Measurements from ENCODE around the gene EDC3.

Gene EDC3

DNA sequence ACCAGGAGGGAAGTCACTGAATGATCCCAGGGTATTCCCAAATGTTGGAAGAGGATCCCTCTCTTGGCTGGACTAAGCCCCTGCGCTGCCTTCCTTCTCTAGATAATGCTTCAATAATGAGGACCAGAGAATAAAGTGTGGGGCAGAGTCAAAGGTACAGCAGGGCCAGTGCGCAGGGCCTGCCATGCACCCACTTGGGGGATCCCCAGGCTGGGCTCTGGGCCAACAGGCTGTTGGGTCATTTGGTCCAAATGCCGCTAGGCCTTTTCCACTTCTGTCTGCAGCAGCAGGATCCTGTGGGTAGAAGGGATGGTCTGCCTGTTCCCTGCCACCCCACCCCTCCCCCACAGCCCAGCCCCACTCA lies 85.9 kb downstream of the EDC3 start:
- FAIRE-seq (no peak), DNase-seq (ENCODE audit: insufficient read length, low spot score) (no peak)
- TF ChIP-seq, protein P1, sequence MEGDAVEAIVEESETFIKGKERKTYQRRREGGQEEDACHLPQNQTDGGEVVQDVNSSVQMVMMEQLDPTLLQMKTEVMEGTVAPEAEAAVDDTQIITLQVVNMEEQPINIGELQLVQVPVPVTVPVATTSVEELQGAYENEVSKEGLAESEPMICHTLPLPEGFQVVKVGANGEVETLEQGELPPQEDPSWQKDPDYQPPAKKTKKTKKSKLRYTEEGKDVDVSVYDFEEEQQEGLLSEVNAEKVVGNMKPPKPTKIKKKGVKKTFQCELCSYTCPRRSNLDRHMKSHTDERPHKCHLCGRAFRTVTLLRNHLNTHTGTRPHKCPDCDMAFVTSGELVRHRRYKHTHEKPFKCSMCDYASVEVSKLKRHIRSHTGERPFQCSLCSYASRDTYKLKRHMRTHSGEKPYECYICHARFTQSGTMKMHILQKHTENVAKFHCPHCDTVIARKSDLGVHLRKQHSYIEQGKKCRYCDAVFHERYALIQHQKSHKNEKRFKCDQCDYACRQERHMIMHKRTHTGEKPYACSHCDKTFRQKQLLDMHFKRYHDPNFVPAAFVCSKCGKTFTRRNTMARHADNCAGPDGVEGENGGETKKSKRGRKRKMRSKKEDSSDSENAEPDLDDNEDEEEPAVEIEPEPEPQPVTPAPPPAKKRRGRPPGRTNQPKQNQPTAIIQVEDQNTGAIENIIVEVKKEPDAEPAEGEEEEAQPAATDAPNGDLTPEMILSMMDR (IDR thresholded peaks at IDR 0.05; ENCODE audit: insufficient read depth, missing control alignments) = no peak

DNA sequence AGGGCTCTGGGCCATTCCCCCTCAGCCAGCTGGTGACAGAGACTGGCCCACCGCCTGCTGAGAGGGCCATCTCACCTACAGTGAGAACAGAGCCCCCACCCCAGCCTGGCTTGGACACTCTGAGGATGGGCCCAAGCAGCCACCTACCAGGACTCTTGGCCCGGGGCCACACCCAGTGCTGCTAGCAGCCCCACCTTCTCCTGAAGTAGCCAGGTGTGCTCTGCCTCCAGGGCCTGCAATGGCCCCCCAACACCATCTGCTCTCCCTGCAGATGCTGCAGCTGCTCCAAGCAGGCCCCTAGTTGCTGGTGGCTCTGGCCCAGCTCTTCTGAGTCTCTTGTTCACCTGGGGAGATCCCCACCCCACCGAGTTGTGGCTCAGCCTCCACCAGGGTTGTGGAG lies 87.0 kb downstream of the EDC3 start:
- no peak for FAIRE-seq
- no peak for DNase-seq (ENCODE audit: insufficient read length, low spot score)
- TF ChIP-seq, protein P1 (IDR thresholded peaks at IDR 0.05; ENCODE audit: insufficient read depth, missing control alignments) = no peak

DNA sequence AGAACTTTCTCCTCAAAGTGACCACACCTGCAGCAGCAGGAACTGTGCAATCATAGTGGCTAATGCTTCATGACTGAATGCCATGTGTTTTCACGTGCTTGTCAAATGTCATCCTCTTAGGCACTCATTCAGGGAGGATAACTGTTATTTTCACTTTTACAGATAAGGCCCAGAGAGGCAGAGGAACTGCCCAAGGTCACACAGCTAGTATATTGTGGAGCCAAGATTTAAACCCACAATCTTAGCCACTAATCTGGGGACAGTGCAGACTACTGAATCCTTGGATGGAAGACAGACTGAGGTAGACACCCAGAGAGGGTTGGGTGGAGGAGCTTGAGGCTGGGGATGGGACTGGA lies 90.1 kb downstream of the EDC3 start:
- no peak for DNase-seq (ENCODE audit: insufficient read length, low spot score)
- FAIRE-seq = no peak

DNA sequence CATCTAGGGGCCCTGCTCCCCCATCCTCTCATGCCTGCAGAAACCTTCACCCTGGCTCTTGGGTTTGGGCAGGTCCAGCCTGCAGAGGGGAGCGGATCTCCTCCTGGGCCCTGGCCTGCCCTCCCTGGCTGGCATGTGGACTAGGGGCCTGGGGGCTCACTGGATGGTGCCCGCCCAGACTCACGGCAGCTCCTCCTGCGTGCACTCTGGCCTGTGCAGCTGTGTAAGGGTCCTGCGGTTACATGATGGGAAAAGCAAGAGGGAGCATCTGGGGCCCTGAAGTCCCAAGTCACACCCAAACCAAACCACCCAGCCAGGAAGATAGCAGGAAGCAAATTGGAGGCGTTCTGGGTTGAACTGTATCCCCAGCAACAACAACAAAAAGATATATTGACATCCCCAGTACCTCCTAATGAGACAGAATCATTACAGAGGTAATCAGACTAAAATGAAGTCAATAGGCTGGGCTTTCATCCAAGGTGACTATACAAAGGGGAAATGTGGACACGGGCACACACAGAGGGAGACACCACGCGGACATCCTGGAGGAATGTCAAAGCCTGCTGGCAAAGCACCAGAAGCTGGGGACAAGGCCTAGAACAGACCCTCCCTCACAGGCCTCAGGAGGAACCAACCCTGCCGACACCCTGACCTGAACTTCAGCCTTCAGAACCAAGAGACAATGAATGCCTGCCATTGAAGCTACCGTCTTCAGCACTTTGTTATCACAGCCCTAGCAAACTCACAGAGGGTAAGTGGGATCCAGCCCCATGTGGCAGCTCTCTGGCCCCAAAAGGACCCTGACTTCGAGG lies 90.6 kb downstream of the EDC3 start:
- DNase-seq (ENCODE audit: insufficient read length, low spot score) = no peak

More for the DNA sequence above, 90.1 kb downstream of the EDC3 start:
- TF ChIP-seq, protein P1 (IDR thresholded peaks at IDR 0.05; ENCODE audit: insufficient read depth, missing control alignments) = no peak

DNA sequence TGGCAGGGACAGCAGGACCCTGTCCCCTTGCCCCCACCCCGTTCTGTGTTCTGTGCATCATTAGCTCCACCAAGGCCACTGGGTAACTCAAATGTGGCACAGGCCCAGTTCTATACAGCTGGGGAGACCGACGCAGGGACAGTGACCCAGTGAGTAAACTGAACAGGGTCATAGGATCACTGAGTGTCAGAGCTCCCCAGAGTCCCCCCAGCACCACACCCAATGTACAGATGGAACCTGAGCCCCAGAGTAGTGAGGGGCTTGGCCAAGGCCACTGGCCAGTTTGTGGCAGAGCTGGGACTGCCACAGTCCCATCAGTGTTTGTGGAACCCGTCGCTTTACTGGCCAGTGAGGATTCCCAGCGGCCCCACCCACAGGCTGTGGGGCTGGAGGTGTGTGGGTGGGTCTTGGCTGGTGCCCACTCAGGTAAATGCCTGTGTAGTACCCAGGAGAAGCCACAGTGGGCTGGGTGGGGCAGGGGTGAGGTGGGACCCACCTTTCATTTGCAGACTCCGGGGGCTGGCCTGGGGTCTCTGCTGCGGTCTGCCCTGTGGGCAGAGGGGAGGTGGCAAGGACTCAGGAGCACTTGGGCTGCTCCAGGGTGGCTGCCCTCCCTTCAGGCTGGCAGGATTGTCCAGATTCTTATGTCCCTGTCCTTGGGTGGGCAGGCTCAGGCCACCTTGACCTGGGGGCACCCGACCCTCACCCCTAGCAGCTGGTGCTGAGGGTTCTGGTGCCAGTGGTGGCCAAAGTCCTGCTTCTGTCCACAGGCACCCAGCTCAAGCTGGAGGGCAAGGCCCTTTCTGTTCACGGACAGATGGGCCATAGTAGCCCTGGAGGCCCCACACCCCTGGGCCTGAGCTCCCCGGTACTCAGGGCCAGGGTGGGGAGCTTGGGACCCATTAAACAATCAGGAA lies 91.8 kb downstream of the EDC3 start:
- TF ChIP-seq, protein P1 (IDR thresholded peaks at IDR 0.05; ENCODE audit: insufficient read depth, missing control alignments) = no peak
- DNase-seq (ENCODE audit: insufficient read length, low spot score) (no peak), FAIRE-seq (no peak)

More for the DNA sequence above, 90.6 kb downstream of the EDC3 start:
- FAIRE-seq = no peak
- TF ChIP-seq, protein P1 (IDR thresholded peaks at IDR 0.05; ENCODE audit: insufficient read depth, missing control alignments) = no peak

DNA sequence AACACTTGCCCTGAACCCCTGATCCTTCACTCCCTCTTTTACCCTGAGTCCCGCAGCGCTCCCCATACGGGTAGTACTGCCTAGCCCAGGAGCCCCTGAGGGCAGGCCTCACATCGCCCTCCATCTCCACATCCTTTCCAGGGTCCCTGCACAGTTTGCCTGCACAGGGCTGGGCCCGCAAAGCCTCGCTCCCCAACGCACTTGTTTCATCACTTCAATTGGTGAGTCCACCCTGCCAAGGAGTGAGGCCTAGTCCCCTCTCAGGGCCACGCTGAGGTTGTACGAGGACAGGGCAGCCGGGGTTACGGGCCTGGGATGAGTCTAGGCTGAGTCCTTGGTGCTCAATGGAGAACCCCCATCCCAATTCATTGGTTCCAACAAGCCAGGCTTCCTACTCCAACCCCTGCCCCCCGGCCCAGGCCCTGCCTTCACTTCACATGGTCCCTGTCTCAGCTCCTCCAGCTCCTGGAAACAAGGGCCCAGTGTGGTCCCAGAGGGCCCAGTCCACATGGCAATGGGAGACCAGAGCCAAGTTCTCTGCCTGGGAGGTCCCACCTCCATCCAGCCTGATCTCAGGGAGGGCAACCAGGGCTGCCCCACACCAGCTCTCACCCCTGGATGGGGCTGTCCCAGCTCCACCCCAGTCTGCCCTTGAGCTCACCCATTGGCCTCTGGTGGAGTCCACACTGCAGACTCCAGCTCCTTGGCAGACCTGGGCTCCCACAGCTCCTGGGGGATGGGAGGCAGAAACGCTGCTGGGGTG lies 92.6 kb downstream of the EDC3 start:
- FAIRE-seq (no peak), DNase-seq (ENCODE audit: insufficient read length, low spot score) (no peak)
- TF ChIP-seq, protein P1 (IDR thresholded peaks at IDR 0.05; ENCODE audit: insufficient read depth, missing control alignments) = no peak

Data from D721Med (cell line).